ENCODE data around the gene SCYGR4.

The SCYGR4 gene

DNA sequence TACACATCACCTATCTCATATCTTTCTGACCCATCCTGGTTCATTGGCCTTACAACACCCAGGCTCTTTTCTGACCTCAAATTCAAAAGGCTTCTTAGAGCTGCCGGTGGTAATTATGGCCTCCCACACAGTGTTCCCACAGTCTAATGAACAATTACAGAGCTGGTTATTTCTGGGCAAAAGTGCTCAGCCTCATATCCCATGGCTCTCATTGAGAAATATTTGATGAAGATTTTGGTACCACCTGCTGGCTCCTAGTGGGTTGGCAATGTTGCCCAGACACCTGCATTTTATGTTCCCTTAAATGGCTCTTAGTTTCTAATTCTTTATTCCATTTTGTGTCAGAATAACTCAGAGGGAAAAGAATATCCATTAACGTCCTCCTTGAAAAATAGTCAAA is 38.7 kb upstream of the SCYGR4 start:
- H2AFZ ChIP-seq (ENCODE audit: low read length): no peak overlapping the region
- no peaks in the 10 kb centered on the region for H4K20me1 ChIP-seq (ENCODE audit: insufficient read depth, low read length, poor library complexity, severe bottlenecking)
- H3K36me3 ChIP-seq (ENCODE audit: insufficient read depth, low read length): no peaks in the 10 kb centered on the region
- H3K9ac ChIP-seq (ENCODE audit: low read depth, low read length, poor library complexity, severe bottlenecking): no peak overlapping the region
- H3F3A ChIP-seq (ENCODE audit: low read depth): no peaks in the 10 kb centered on the region
- TF ChIP-seq, protein P1, sequence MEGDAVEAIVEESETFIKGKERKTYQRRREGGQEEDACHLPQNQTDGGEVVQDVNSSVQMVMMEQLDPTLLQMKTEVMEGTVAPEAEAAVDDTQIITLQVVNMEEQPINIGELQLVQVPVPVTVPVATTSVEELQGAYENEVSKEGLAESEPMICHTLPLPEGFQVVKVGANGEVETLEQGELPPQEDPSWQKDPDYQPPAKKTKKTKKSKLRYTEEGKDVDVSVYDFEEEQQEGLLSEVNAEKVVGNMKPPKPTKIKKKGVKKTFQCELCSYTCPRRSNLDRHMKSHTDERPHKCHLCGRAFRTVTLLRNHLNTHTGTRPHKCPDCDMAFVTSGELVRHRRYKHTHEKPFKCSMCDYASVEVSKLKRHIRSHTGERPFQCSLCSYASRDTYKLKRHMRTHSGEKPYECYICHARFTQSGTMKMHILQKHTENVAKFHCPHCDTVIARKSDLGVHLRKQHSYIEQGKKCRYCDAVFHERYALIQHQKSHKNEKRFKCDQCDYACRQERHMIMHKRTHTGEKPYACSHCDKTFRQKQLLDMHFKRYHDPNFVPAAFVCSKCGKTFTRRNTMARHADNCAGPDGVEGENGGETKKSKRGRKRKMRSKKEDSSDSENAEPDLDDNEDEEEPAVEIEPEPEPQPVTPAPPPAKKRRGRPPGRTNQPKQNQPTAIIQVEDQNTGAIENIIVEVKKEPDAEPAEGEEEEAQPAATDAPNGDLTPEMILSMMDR (conservative IDR thresholded peaks at IDR 0.05; ENCODE audit: low read length): peak; percentile 35
- TF ChIP-seq EZH2phosphoT487 (IDR thresholded peaks at IDR 0.05; ENCODE audit: borderline replicate concordance): no peak
- no peak overlapping the region for H3K4me2 ChIP-seq (ENCODE audit: low read depth, low read length, poor library complexity, severe bottlenecking)
- H3K4me3 ChIP-seq (ENCODE audit: low read length, poor library complexity, severe bottlenecking): no peak overlapping the region
- H3K4me1 ChIP-seq (ENCODE audit: insufficient read depth, low read length, poor library complexity, severe bottlenecking): no peaks in the 10 kb centered on the region
- no peaks in the 10 kb centered on the region for H3K9me2 ChIP-seq (replicated peaks; ENCODE audit: low read depth, low read length)
- H3K79me2 ChIP-seq (ENCODE audit: insufficient read depth, low read length): no peaks in the 10 kb centered on the region
- H3K27me3 ChIP-seq (ENCODE audit: insufficient read depth, low read length, poor library complexity, severe bottlenecking): no peaks in the 10 kb centered on the region
- H3K9me3 ChIP-seq (ENCODE audit: insufficient read depth, low read depth, low read length): no peaks in the 10 kb centered on the region

DNA sequence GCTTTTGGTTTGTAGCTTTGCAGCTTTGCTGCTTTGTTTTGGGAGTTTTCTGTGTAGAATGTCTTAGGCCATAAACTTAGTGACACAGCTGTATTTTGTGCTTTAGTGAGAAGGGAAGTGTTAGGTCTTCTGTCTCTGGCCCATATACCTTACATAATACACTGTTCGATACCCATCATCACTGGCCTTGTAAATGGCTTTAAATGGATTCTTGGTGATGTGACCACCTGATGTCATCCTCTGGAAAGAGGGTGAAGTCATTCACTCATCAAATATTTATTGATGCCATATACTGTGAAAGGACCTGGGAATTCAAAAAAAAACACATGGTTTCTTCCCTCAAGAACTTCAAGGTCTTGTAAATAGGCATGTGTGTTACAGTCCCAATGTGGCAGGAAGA is 37.5 kb upstream of the SCYGR4 start:
- TF ChIP-seq, protein P1 (conservative IDR thresholded peaks at IDR 0.05; ENCODE audit: low read length): no peak
- TF ChIP-seq EZH2phosphoT487 (IDR thresholded peaks at IDR 0.05; ENCODE audit: borderline replicate concordance): no peak
- H3K27me3 ChIP-seq (ENCODE audit: insufficient read depth, low read length, poor library complexity, severe bottlenecking): no peaks in the 10 kb centered on the region
- H3K79me2 ChIP-seq (ENCODE audit: insufficient read depth, low read length): no peaks in the 10 kb centered on the region
- no peak overlapping the region for H3K4me2 ChIP-seq (ENCODE audit: low read depth, low read length, poor library complexity, severe bottlenecking)
- H3F3A ChIP-seq (ENCODE audit: low read depth): no peaks in the 10 kb centered on the region
- no peaks in the 10 kb centered on the region for H3K4me1 ChIP-seq (ENCODE audit: insufficient read depth, low read length, poor library complexity, severe bottlenecking)
- no peak overlapping the region for H3K4me3 ChIP-seq (ENCODE audit: low read length, poor library complexity, severe bottlenecking)
- no peaks in the 10 kb centered on the region for H3K9me3 ChIP-seq (ENCODE audit: insufficient read depth, low read depth, low read length)
- H2AFZ ChIP-seq (ENCODE audit: low read length): no peak overlapping the region
- H3K9ac ChIP-seq (ENCODE audit: low read depth, low read length, poor library complexity, severe bottlenecking): no peak overlapping the region
- no peaks in the 10 kb centered on the region for H4K20me1 ChIP-seq (ENCODE audit: insufficient read depth, low read length, poor library complexity, severe bottlenecking)
- H3K36me3 ChIP-seq (ENCODE audit: insufficient read depth, low read length): no peaks in the 10 kb centered on the region
- H3K9me2 ChIP-seq (replicated peaks; ENCODE audit: low read depth, low read length): no peaks in the 10 kb centered on the region

DNA sequence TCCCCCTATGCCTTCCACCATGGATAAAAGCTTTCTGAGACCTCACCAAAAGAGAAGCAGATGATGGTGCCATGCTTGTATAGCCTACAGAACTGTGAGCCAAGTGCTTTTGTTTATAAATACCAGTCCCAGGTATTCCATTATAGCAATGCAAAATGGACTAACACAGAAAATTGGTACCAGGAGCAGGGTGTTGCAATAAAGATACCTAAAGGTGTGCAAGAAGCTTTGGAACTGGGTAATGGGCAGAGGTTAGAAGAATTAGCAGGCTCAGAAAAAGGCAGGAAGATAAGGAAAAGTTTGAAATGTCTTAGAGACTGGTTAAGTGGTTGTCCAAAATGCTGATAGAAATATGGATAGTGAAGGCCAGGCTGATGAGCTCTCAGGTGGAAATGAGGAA is 34.9 kb upstream of the SCYGR4 start:
- H4K20me1 ChIP-seq (ENCODE audit: insufficient read depth, low read length, poor library complexity, severe bottlenecking): no peaks in the 10 kb centered on the region
- TF ChIP-seq EZH2phosphoT487 (IDR thresholded peaks at IDR 0.05; ENCODE audit: borderline replicate concordance): no peak
- TF ChIP-seq, protein P1 (conservative IDR thresholded peaks at IDR 0.05; ENCODE audit: low read length): no peak
- no peaks in the 10 kb centered on the region for H3F3A ChIP-seq (ENCODE audit: low read depth)
- no peak overlapping the region for H3K4me2 ChIP-seq (ENCODE audit: low read depth, low read length, poor library complexity, severe bottlenecking)
- H3K79me2 ChIP-seq (ENCODE audit: insufficient read depth, low read length): no peaks in the 10 kb centered on the region
- H3K9ac ChIP-seq (ENCODE audit: low read depth, low read length, poor library complexity, severe bottlenecking): no peak overlapping the region
- no peak overlapping the region for H3K4me3 ChIP-seq (ENCODE audit: low read length, poor library complexity, severe bottlenecking)
- H3K36me3 ChIP-seq (ENCODE audit: insufficient read depth, low read length): no peaks in the 10 kb centered on the region
- no peaks in the 10 kb centered on the region for H3K27me3 ChIP-seq (ENCODE audit: insufficient read depth, low read length, poor library complexity, severe bottlenecking)
- no peaks in the 10 kb centered on the region for H3K9me2 ChIP-seq (replicated peaks; ENCODE audit: low read depth, low read length)
- H2AFZ ChIP-seq (ENCODE audit: low read length): no peak overlapping the region
- no peaks in the 10 kb centered on the region for H3K4me1 ChIP-seq (ENCODE audit: insufficient read depth, low read length, poor library complexity, severe bottlenecking)
- H3K9me3 ChIP-seq (ENCODE audit: insufficient read depth, low read depth, low read length): no peaks in the 10 kb centered on the region
